Astrocyte (in vitro differentiated cells and primary cell): ENCODE results near the gene AARS1.

Experiments
- EZH2 ChIP-seq: IDR thresholded peaks from 2 replicates; pipeline ENCODE4 v1.6.1; 2012; ENCODE audit warnings: mild to moderate bottlenecking, low read length, inconsistent platforms; ENCODE audit not compliant: insufficient read depth
- TF ChIP-seq, protein P1 (sequence below): IDR thresholded peaks from 2 replicates; pipeline ENCODE4 v1.5.1; 2011; ENCODE audit warnings: low read depth, mild to moderate bottlenecking, inconsistent platforms, low read length, moderate library complexity; ENCODE audit not compliant: insufficient read depth

DNA sequence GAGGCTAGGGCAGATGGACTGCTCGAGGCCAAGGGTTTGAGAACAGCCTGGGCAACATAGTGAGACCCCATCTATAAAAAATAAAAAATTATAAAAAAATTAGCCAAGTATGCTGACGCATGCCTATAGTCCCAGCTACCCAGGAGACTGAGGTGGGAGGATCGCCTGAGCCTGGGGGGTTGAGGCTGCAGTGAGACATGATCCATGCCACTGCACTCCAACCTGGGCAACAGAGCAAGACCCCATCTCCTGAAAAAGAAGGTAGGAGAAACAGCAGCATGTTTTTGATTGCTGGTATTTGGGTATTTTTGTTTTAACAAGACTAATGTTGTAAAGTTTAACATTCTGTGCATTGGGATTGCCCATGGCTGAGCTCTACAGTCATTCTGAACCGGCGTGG lies 48.5 kb upstream of the AARS1 start:
- TF ChIP-seq, protein P1, sequence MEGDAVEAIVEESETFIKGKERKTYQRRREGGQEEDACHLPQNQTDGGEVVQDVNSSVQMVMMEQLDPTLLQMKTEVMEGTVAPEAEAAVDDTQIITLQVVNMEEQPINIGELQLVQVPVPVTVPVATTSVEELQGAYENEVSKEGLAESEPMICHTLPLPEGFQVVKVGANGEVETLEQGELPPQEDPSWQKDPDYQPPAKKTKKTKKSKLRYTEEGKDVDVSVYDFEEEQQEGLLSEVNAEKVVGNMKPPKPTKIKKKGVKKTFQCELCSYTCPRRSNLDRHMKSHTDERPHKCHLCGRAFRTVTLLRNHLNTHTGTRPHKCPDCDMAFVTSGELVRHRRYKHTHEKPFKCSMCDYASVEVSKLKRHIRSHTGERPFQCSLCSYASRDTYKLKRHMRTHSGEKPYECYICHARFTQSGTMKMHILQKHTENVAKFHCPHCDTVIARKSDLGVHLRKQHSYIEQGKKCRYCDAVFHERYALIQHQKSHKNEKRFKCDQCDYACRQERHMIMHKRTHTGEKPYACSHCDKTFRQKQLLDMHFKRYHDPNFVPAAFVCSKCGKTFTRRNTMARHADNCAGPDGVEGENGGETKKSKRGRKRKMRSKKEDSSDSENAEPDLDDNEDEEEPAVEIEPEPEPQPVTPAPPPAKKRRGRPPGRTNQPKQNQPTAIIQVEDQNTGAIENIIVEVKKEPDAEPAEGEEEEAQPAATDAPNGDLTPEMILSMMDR = no peak
- no peak for TF ChIP-seq EZH2
